Right lung (tissue), 5 donors: ENCODE measurements around the gene MCCD1. TPM values are rescaled to one million over a fixed set of nuclear protein-coding genes. Genes with fewer than 3 reads are reported as not detected.

Experiments
- DNase-seq, 2 donors: peaks; one replicate each; pipeline ENCODE4 v3.0.0-alpha.2; 2013
- polyA plus RNA-seq, 5 donors: library from polyadenylated mRNA; unstranded; fragments of 120-200 nt; gene quantifications; one replicate each; pipeline versions ENCODE4 v1.2.1 to v1.2.3, GENCODE V29; 2013; ENCODE audit warnings: inconsistent platforms in 1 of 5, low replicate concordance in 1 of 5; ENCODE audit not compliant: insufficient read length in 5 of 5, insufficient read depth in 1 of 5

MCCD1 gene
- polyA plus RNA-seq, 5 donors = 0.16 TPM; not detected in 4

DNA sequence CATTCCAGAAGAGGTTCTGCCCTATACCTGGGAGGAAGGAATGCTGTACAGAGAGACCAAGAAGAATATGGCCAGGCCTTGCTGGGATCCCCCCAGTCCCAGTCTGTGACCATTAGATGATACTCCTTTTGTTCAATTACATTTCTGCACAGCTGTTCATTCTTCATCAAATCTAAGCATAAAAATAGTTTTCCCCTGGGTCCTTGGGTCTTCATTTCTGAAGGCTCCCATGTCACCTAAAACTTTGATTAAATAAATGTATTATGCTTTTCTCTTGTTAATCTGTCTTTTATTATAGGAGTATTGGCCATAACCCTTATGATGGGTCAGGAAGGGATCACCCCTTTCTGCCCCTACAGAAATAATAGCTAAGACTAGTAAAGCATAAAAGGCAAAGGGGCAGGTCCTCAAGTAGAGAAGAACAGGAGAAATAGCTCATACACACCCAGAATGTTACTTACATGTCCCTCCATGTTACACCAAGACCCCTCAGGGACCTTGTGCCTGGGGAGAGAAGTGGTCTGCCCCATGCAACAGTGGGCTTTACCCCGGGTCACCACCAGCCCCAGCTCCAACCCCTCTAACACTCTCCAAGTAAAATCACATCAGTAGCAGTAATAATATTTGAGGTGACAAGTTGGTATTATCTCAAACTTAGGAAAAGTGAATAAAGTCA lies 41.2 kb downstream of the MCCD1 start:
- DNase-seq = no peak

DNA sequence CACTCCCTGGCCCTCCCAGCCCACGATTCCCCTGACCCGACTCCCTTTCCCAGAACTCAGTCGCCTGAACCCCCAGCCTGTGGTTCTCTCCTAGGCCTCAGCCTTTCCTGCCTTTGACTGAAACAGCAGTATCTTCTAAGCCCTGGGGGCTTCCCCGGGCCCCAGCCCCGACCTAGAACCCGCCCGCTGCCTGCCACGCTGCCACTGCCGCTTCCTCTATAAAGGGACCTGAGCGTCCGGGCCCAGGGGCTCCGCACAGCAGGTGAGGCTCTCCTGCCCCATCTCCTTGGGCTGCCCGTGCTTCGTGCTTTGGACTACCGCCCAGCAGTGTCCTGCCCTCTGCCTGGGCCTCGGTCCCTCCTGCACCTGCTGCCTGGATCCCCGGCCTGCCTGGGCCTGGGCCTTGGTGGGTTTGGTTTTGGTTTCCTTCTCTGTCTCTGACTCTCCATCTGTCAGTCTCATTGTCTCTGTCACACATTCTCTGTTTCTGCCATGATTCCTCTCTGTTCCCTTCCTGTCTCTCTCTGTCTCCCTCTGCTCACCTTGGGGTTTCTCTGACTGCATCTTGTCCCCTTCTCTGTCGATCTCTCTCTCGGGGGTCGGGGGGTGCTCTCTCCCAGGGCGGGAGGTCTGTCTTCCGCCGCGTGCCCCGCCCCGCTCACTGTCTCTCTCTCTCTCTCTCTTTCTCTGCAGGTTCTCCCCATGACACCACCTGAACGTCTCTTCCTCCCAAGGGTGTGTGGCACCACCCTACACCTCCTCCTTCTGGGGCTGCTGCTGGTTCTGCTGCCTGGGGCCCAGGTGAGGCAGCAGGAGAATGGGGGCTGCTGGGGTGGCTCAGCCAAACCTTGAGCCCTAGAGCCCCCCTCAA lies 43.5 kb downstream of the MCCD1 start, which contains the start of gene LTA:
Gene LTA, plus strand, starts transcription at position 249 of the 871 bp plus-strand sequence. Its CDS starts 454 bp downstream, at position 703.
- DNase-seq = no peak

DNA sequence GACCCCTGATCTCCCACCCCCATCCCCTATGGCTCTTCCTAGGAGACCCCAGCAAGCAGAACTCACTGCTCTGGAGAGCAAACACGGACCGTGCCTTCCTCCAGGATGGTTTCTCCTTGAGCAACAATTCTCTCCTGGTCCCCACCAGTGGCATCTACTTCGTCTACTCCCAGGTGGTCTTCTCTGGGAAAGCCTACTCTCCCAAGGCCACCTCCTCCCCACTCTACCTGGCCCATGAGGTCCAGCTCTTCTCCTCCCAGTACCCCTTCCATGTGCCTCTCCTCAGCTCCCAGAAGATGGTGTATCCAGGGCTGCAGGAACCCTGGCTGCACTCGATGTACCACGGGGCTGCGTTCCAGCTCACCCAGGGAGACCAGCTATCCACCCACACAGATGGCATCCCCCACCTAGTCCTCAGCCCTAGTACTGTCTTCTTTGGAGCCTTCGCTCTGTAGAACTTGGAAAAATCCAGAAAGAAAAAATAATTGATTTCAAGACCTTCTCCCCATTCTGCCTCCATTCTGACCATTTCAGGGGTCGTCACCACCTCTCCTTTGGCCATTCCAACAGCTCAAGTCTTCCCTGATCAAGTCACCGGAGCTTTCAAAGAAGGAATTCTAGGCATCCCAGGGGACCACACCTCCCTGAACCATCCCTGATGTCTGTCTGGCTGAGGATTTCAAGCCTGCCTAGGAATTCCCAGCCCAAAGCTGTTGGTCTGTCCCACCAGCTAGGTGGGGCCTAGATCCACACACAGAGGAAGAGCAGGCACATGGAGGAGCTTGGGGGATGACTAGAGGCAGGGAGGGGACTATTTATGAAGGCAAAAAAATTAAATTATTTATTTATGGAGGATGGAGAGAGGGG lies 44.7 kb downstream of the MCCD1 start:
- DNase-seq = no peak

DNA sequence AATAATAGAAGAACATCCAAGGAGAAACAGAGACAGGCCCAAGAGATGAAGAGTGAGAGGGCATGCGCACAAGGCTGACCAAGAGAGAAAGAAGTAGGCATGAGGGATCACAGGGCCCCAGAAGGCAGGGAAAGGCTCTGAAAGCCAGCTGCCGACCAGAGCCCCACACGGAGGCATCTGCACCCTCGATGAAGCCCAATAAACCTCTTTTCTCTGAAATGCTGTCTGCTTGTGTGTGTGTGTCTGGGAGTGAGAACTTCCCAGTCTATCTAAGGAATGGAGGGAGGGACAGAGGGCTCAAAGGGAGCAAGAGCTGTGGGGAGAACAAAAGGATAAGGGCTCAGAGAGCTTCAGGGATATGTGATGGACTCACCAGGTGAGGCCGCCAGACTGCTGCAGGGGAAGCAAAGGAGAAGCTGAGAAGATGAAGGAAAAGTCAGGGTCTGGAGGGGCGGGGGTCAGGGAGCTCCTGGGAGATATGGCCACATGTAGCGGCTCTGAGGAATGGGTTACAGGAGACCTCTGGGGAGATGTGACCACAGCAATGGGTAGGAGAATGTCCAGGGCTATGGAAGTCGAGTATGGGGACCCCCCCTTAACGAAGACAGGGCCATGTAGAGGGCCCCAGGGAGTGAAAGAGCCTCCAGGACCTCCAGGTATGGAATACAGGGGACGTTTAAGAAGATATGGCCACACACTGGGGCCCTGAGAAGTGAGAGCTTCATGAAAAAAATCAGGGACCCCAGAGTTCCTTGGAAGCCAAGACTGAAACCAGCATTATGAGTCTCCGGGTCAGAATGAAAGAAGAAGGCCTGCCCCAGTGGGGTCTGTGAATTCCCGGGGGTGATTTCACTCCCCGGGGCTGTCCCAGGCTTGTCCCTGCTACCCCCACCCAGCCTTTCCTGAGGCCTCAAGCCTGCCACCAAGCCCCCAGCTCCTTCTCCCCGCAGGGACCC lies 45.6 kb downstream of the MCCD1 start:
- no peak for DNase-seq

DNA sequence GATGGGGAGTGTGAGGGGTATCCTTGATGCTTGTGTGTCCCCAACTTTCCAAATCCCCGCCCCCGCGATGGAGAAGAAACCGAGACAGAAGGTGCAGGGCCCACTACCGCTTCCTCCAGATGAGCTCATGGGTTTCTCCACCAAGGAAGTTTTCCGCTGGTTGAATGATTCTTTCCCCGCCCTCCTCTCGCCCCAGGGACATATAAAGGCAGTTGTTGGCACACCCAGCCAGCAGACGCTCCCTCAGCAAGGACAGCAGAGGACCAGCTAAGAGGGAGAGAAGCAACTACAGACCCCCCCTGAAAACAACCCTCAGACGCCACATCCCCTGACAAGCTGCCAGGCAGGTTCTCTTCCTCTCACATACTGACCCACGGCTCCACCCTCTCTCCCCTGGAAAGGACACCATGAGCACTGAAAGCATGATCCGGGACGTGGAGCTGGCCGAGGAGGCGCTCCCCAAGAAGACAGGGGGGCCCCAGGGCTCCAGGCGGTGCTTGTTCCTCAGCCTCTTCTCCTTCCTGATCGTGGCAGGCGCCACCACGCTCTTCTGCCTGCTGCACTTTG lies 46.7 kb downstream of the MCCD1 start, which contains the start of gene TNF:
Gene TNF, plus strand, starts transcription at position 231 of the 567 bp plus-strand sequence. Its CDS starts 177 bp downstream, at position 408.
- no peak for DNase-seq

DNA sequence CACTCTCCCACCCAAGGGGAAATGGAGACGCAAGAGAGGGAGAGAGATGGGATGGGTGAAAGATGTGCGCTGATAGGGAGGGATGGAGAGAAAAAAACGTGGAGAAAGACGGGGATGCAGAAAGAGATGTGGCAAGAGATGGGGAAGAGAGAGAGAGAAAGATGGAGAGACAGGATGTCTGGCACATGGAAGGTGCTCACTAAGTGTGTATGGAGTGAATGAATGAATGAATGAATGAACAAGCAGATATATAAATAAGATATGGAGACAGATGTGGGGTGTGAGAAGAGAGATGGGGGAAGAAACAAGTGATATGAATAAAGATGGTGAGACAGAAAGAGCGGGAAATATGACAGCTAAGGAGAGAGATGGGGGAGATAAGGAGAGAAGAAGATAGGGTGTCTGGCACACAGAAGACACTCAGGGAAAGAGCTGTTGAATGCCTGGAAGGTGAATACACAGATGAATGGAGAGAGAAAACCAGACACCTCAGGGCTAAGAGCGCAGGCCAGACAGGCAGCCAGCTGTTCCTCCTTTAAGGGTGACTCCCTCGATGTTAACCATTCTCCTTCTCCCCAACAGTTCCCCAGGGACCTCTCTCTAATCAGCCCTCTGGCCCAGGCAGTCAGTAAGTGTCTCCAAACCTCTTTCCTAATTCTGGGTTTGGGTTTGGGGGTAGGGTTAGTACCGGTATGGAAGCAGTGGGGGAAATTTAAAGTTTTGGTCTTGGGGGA lies 47.4 kb downstream of the MCCD1 start:
- no peak for DNase-seq

DNA sequence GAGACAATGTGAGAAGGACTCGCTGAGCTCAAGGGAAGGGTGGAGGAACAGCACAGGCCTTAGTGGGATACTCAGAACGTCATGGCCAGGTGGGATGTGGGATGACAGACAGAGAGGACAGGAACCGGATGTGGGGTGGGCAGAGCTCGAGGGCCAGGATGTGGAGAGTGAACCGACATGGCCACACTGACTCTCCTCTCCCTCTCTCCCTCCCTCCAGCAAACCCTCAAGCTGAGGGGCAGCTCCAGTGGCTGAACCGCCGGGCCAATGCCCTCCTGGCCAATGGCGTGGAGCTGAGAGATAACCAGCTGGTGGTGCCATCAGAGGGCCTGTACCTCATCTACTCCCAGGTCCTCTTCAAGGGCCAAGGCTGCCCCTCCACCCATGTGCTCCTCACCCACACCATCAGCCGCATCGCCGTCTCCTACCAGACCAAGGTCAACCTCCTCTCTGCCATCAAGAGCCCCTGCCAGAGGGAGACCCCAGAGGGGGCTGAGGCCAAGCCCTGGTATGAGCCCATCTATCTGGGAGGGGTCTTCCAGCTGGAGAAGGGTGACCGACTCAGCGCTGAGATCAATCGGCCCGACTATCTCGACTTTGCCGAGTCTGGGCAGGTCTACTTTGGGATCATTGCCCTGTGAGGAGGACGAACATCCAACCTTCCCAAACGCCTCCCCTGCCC lies 48.3 kb downstream of the MCCD1 start:
- DNase-seq = no peak

DNA sequence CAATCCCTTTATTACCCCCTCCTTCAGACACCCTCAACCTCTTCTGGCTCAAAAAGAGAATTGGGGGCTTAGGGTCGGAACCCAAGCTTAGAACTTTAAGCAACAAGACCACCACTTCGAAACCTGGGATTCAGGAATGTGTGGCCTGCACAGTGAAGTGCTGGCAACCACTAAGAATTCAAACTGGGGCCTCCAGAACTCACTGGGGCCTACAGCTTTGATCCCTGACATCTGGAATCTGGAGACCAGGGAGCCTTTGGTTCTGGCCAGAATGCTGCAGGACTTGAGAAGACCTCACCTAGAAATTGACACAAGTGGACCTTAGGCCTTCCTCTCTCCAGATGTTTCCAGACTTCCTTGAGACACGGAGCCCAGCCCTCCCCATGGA lies 48.8 kb downstream of the MCCD1 start:
- DNase-seq = no peak

DNA sequence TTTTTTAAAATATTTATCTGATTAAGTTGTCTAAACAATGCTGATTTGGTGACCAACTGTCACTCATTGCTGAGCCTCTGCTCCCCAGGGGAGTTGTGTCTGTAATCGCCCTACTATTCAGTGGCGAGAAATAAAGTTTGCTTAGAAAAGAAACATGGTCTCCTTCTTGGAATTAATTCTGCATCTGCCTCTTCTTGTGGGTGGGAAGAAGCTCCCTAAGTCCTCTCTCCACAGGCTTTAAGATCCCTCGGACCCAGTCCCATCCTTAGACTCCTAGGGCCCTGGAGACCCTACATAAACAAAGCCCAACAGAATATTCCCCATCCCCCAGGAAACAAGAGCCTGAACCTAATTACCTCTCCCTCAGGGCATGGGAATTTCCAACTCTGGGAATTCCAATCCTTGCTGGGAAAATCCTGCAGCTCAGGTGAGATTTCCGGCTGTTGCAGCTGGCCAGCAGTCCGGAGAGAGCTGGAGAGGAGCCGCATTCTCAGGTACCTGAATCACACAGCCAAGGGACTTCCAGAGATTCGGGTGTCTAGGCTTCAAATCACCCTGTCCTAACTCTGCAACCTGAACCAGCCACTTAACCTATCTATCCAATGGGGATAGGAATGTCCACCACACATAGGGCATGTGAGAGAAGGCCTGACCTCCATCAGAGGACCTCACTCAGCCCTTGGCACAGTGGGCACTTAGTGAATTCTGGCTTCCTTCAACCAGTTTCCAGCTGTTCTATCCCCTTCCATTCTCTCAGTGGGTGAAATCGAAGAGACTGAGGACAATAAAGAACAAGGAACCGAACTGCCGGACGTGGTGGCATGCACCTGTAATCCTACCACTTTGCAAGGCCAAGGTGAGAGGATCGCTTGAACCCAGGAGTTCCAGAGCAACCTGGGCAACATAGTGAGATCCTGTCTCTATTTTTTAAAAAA lies 49.7 kb downstream of the MCCD1 start:
- DNase-seq = no peak

DNA sequence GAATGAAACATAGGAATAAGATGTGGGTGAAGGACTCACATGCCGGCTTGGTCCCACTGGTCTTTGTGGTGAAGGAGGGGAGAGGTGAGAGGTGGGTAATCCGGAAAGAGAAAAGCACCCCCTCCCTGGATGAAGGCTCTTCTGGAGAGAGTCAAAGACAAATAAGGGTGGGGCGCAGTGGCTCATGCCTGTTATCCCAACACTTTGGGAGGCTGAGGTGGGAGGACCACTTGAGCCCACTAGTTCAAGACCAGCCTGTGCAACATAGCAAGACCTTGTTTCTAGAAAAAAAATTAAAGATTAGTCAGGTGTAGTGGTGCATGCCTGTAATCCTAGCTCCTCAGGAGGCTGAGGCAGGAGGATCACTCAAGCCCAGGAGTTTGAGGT lies 50.4 kb downstream of the MCCD1 start:
- no peak for DNase-seq

Other genes with a start within 250 kb of the MCCD1 start
- gene HLA-B, start 171.8 kb upstream of the MCCD1 start, polyA plus RNA-seq = 100 to 1,000 TPM; 302 to 419 (median 365) TPM
- 10 to 100 TPM; 12.8 to 16.5 (median 15.5) TPM for gene MICA, start 125.4 kb upstream of the MCCD1 start, polyA plus RNA-seq
- gene MICB, start 30.8 kb upstream of the MCCD1 start, polyA plus RNA-seq = 1 to 10 TPM in 4 of 5 donors, under 1 TPM in 1; 0.75 to 3.3 (median 1.8) TPM
- 100 to 1,000 TPM; 573 to 737 (median 621) TPM for gene DDX39B, start 13.0 kb downstream of the MCCD1 start, polyA plus RNA-seq
- 1 to 10 TPM; 2.6 to 6.4 (median 4.1) TPM for gene ATP6V1G2, start 17.6 kb downstream of the MCCD1 start, polyA plus RNA-seq
- gene NFKBIL1, start 18.6 kb downstream of the MCCD1 start, polyA plus RNA-seq = 10 to 100 TPM; 16.7 to 26.2 (median 20.0) TPM
- gene LTA, start 43.3 kb downstream of the MCCD1 start, polyA plus RNA-seq = under 1 TPM; 0.16 to 0.52 (median 0.35) TPM
- under 1 TPM in 4 of 5 donors, not detected in 1; 0.21 to 0.48 (median 0.23) TPM for gene TNF, start 46.6 kb downstream of the MCCD1 start, polyA plus RNA-seq
- 1 to 10 TPM; 2.4 to 4.7 (median 2.5) TPM for gene LTB, start 53.5 kb downstream of the MCCD1 start, polyA plus RNA-seq
- gene LST1, start 57.3 kb downstream of the MCCD1 start, polyA plus RNA-seq = 1 to 10 TPM; 5.4 to 9.2 (median 6.6) TPM
- gene NCR3, start 64.0 kb downstream of the MCCD1 start, polyA plus RNA-seq = under 1 TPM in 4 of 5 donors, not detected in 1; 0.21 to 0.73 (median 0.39) TPM
- 10 to 100 TPM; 18.6 to 25.9 (median 21.7) TPM for gene AIF1, start 86.3 kb downstream of the MCCD1 start, polyA plus RNA-seq
- gene PRRC2A, start 91.8 kb downstream of the MCCD1 start, polyA plus RNA-seq = 100 to 1,000 TPM; 128 to 193 (median 141) TPM
- 100 to 1,000 TPM; 171 to 262 (median 214) TPM for gene BAG6, start 123.7 kb downstream of the MCCD1 start, polyA plus RNA-seq
- 10 to 100 TPM in 1 of 5 donors, 1 to 10 TPM in 4; 4.5 to 12.0 (median 6.3) TPM for gene APOM, start 126.9 kb downstream of the MCCD1 start, polyA plus RNA-seq
- 10 to 100 TPM; 15.3 to 19.6 (median 16.6) TPM for gene C6orf47, start 131.8 kb downstream of the MCCD1 start, polyA plus RNA-seq
- gene GPANK1, start 136.0 kb downstream of the MCCD1 start, polyA plus RNA-seq = 10 to 100 TPM; 17.9 to 23.6 (median 21.5) TPM
- gene CSNK2B, start 137.1 kb downstream of the MCCD1 start, polyA plus RNA-seq = 100 to 1,000 TPM; 172 to 193 (median 189) TPM
- 10 to 100 TPM; 24.1 to 40.6 (median 31.2) TPM for gene LY6G5B, start 141.0 kb downstream of the MCCD1 start, polyA plus RNA-seq
- gene LY6G5C, start 152.1 kb downstream of the MCCD1 start, polyA plus RNA-seq = 1 to 10 TPM; 2.7 to 5.0 (median 4.4) TPM
- 10 to 100 TPM; 48.7 to 64.2 (median 59.9) TPM for gene ABHD16A, start 174.4 kb downstream of the MCCD1 start, polyA plus RNA-seq
- gene LY6G6F, start 177.9 kb downstream of the MCCD1 start, polyA plus RNA-seq = 1 to 10 TPM in 3 of 5 donors, under 1 TPM in 1, not detected in 1; 0.88 to 1.5 (median 1.2) TPM
- gene LY6G6D, start 186.4 kb downstream of the MCCD1 start, polyA plus RNA-seq = under 1 TPM in 3 of 5 donors, not detected in 2; 0.48 to 0.88 (median 0.80) TPM
- under 1 TPM; 0.39 to 0.93 (median 0.65) TPM for gene LY6G6C, start 192.8 kb downstream of the MCCD1 start, polyA plus RNA-seq
- 1 to 10 TPM; 2.4 to 3.8 (median 3.0) TPM for gene MPIG6B, start 194.4 kb downstream of the MCCD1 start, polyA plus RNA-seq
- 100 to 1,000 TPM; 137 to 213 (median 159) TPM for gene DDAH2, start 200.3 kb downstream of the MCCD1 start, polyA plus RNA-seq
- gene CLIC1, start 207.6 kb downstream of the MCCD1 start, polyA plus RNA-seq = 100 to 1,000 TPM; 265 to 287 (median 272) TPM
- 10 to 100 TPM; 27.3 to 45.6 (median 29.6) TPM for gene MSH5, start 211.0 kb downstream of the MCCD1 start, polyA plus RNA-seq
- 10 to 100 TPM in 1 of 5 donors, 1 to 10 TPM in 4; 6.6 to 12.2 (median 8.2) TPM for gene SAPCD1, start 233.7 kb downstream of the MCCD1 start, polyA plus RNA-seq
- 1 to 10 TPM; 1.6 to 3.7 (median 2.0) TPM for gene VWA7, start 248.4 kb downstream of the MCCD1 start, polyA plus RNA-seq